GM21423 (cell line): ENCODE measurements around the gene PRKCE.

Source experiments
- ATAC-seq: cut with Tn5 transposase; IDR thresholded peaks from one replicate; pipeline ENCODE4 v1.9.1; 2021; ENCODE audit warnings: mild to moderate bottlenecking, moderate library complexity; ENCODE audit not compliant: unreplicated experiment

Gene PRKCE

DNA sequence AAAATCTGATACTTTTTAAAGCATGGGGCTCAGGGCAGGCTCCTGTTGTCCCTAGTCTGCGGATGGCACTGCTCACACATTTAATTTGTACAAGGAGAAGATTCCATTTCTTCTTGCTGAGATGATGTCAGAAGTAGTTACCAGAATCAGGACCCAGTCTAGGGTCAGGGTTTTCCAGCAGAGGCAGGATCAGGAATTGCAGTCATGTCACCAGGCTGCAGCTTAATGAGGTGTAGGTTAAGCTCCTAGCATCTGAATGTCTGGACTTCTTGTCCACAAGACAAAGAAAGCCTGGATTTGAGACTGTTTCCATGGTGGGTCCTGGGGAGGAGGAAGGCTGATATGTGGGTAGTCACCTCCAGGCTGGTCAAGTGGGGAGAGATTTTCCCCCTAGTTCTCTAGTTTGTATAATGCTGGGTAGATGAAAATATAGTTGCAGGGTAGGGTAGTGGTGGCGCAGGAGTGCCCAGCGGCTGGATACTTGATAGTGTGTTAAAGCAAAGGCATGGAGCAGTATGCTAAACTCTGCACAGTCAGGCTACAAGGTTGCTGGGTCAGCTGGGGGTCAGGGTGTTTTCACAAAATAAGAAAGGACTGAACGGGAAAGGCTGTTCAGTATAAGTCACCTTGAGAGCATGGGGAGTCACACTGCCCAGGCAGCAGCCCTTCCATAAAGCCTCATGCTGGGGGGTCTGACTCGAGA lies 148.4 kb downstream of the PRKCE start:
- ATAC-seq, result no peak

GRCh38 chr2:45802499-45803138 lies 151.1 kb downstream of the PRKCE start:
- ATAC-seq, result no peak

DNA sequence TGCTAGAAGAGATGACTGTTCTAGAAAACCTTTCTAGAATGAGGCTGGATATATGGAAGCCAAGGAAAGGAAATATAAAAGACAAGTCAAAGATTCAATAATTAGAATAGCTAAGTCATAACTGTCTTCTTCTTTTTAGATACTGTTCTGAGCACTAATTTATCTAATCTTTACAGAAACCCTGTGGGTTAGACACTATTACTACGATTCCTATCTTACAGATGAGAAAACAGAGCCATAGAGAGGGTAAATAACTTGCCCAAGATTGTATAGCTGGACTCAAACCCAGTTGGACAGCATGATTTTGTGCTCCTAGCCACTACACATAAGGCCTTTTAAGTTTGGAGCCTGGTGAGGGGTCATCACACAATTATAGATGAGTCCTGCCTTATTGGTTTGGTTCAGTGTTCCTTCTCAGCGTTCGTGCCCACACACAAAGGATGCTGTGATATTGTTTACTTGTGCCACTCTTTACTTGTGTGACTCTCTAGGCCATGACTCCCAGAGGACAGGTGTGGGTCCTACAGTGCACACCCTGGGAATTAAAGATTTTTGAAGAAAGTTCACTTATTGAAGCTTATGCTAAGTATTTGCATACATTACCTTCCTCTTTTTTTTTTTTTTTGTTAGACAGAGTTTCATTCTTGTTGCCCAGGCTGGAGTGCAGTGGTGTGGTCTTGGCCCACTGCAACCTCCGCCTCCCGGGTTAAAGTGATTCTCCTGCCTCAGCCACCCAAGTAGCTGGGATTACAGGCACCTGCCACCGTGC lies 153.7 kb downstream of the PRKCE start:
- no peak for ATAC-seq

DNA sequence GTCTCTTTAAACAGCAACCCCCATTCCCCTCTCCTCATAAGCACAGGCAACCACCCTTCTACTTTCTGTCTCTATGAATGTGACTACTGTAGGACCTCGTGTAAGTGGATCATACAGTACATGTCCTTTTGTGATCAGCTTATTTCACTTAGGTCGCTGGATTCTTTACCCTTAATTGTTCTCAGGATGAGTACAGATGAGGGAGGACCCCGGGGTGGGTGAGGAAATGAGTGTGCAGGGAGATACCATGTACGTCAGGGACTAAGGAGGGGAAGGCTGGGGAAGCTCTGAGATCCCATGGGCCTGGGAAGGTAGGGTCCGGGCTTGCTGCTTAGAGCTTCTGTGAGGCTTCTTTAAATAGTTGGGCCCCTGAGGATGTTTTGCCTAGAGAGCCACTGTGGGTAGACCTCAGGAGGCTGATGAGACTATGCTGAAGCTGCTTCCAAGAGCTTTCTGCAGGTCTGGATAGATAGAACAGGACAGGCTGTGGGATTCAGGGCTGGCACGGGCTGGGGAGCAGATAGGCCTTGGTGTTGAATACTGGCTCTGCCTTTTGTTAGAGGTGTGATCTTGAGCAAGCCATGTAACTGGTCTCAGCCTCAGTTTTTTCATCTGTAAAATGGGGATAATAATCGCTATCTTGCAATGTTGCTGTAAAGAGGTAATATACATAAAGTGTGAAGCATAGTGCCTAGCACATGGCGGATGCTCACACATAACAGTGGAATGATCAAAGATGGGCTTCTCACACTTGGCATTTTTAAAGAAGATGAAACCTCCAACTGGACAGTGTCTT lies 155.3 kb downstream of the PRKCE start:
- no peak for ATAC-seq

DNA sequence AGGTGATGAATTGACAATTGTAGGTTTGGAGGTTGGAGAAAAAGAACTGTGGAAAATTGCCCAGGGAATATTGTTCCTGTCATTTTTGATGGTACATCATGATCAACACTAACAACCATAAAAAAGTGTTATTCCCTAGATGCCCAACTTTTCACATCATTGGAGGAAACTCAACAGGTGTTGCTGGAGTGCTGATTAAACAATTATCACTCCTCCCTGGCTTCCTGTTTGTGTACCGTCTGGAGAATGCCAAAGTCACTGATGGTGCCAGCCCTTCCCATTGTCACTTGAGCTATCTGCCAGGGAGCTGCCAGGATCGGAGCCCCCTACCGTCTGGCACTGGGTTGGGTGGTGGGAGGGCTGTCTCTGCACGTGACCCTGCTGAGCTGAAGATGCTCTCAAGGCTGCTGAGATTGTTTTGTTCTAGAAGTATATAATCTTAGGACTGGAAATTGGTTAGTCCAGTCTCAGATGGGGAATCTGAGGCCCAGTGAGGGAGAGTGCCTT lies 156.9 kb downstream of the PRKCE start:
- ATAC-seq, result no peak

GRCh38 chr2:45809205-45809604 lies 157.7 kb downstream of the PRKCE start:
- no peak for ATAC-seq

- ATAC-seq, result no peak
Measured at GRCh38 chr2:45812011-45812500, 160.6 kb downstream of the PRKCE start.

DNA sequence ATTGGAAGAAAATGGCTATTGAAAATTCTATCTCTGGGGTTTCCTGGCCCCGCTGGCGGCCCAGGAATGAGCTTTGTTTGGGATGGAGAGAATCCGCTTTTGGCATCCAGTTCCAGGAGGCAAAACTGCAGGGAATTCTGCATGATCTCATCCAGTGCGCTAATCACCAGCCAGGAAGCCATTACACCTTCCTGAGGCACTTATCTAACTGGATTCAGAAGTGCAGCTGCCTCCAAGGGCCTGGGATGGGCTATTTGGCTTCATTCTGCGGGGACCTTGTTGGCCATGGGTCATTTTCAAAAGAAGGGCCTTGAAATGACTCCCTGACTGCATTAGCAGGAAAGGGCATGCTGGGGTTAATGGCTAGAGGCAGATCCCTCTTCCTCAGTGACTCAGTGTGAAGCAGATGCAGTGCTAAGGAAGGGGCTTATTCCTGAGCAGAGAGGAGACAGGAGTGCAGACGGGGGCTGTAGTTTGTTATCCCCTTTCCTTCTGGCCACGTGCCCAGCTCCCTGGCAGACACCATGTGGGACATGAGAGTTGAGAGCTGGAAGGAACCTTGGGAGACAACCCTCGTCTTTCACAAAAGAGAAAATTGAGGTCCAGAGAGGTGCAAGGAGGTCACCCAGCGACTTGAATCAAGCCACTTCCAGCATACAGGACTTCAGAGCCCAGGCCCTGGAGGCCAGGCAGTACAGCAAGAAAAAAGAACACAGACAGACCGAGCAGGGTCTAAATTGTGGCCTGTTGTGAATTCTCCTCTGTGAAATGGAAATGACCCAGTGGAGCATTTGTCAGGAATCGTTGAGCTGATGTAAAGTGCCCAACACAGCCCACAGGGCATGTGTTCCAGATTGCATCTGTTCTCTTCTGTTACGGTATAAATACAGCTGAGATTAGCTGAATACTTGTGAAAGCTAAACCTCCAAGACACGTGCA lies 161.8 kb downstream of the PRKCE start:
- ATAC-seq, result no peak

GRCh38 chr2:45814488-45814887 lies 163.0 kb downstream of the PRKCE start:
- no peak for ATAC-seq

DNA sequence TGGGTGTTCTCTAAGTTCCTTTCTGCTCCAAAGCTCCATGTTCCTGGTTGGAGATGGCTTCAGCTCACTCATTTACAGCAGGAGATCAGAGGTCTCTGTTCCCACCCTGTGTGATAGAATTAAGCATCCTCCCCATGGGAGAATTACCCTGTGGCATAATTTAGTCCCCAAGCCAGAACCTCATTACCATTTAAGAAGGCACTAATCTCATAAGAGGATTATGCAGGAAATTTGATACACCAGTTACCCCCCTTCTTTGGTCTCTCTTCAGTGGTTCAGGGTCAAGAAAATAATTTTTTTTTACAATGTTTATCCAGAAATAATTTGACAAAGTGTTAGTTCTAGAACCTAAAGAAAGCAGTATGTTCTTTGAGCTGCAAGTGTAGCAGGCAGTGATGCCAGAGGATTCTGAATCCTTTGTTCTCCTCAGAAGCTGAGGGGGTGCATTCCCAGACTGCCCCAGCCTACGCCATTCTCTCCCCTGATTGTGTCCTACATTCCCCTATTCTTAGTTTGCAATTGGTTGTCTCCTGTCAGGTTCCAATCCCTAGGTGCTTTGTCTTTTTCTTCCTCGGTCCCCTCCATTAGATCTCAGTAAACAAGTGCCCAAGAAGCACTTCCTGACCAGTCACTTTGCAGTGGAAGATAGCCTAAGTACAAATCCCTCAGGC lies 163.6 kb downstream of the PRKCE start:
- no peak for ATAC-seq

DNA sequence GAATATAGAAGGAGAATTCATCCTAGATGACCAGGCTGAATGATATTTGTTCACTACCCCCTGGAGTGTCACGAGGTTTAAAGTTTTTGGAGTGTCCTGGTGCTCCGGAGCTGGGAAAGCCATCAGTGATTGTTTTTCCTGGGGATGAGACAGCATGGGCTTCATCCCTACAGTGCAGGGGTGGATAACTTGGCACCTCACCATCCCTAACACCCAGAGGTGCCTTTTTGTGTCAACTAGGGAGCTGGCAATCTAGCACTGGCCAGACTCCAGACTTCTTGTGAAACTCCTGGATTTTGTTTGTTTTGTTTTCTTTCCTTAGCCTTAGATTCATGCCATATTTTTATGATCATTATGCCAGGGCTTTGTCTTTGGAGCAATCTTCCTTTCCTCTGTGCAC lies 164.8 kb downstream of the PRKCE start:
- no peak for ATAC-seq

DNA sequence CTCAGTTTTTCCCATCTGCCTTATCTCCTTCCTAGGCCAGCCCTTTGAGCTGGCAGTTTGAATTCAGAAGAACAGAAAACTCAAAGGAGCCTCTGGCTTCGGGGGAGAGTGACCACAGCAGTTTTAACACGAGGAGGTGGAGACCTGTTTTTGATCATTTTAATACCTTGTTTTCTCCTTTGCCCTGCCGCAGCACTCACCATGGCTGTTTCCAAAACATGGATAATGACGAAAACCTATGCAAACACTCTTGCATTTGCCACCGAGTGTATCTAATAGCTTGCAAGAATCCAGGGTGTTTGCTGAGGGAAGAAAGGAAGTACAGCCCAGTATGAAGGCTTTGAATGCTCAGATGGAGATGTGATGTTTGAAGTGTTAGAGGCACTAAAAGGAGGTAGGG lies 167.1 kb downstream of the PRKCE start:
- ATAC-seq, result no peak

DNA sequence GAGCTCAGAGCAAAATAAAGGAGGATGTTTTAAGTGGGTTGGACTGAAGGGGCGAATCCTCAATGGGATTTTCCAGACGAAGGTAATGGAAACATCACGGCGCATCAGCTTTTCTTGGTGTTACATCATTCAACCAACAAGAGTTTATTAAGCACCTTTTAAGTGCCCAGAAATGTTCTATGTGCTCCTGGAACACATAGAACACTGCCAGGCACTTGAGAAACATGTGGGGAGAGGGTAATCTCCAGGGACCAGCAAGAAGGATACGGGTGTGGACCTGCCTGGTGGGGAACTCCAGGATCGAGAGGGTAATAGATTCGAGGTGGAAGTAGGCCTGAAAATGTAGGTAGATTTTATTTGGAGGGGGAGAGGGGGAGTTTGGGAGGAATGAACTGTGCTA lies 168.6 kb downstream of the PRKCE start:
- no peak for ATAC-seq

- ATAC-seq, result no peak
Measured at GRCh38 chr2:45821558-45822271, 170.2 kb downstream of the PRKCE start.

- no peak for ATAC-seq
Measured at GRCh38 chr2:45822272-45822630, 170.8 kb downstream of the PRKCE start.

DNA sequence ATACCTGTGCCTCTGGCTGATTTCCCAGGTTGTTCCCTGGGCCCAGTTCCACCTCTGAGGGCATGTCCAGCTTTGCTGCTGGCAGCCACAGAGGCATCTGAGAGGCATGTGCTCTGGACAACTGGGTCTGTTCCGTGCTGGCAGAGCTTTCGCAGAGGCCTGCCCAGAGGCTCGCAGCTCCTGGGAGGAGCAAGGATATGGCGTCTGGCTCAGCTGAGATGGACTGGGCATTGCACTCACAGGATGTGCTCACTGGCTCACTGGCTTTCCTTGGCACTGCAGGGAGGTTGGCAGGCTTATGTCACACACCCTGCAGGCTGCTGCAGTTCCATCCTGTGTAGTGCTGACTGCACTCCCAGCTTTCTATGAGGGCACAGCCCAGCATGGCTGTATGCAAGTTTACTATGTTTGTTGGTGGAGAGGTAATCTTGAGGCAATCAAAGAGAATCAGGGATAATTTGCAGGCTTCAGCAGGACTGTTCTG lies 172.3 kb downstream of the PRKCE start:
- no peak for ATAC-seq

DNA sequence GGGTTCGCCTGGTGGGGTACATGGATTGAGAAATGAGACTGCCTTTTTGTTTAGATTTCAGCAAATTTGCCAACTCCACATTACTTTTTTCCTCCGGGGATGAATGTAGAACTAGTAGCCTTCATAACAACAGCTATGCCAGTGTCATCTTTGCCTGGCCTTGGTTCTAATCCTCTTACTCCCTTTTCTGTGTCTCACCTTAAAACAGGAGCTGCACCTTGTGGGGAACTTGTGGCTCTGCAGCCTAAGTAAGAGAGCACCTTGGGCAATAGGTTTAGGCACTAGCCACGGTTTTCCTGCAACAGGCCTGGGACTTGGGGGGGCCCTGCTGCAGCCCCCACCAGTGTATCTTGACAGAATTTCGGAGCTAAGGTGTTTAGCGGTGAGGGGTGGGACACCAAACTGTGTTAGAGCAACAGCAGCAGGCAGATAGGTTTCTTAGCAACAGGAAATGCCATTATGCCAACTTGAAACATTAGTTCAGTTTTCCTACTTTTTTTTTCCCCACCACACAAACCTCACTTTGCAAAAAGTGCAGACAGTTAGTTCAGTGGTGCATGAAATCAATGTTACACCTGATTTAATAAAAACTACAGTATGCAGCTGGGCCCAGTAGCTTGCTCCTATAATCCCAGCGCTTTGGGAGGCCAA lies 173.7 kb downstream of the PRKCE start:
- no peak for ATAC-seq

- ATAC-seq, result no peak
Measured at GRCh38 chr2:45826460-45826859, 175.0 kb downstream of the PRKCE start.
